Testis (tissue), 3 donors: ENCODE measurements around the gene GSTO2. TPM values are rescaled to one million over a fixed set of nuclear protein-coding genes. Genes with fewer than 3 reads are reported as not detected.

ENCODE experiments used
- DNase-seq: peaks from one replicate; pipeline ENCODE4 v3.0.0-alpha.2; 2019
- H3K27ac ChIP-seq, 2 donors: fragments of 200-600 bp; sonication (generic); one replicate each; pipeline ENCODE4 v1.5.1; 2019
- H3K27me3 ChIP-seq: fragments of 200-600 bp; sonication (generic); one replicate; pipeline ENCODE4 v1.5.1; 2019
- H3K36me3 ChIP-seq: fragments of 200-600 bp; sonication (generic); one replicate; pipeline ENCODE4 v1.5.1; 2017; ENCODE audit warnings: low read depth; ENCODE audit errors: missing control alignments
- H3K4me1 ChIP-seq: fragments of 200-600 bp; sonication (generic); one replicate; pipeline ENCODE4 v1.5.1; 2019
- H3K4me3 ChIP-seq, 2 donors: fragments of 200-600 bp; sonication (generic); one replicate each; pipeline ENCODE4 v1.5.1; 2017 to 2019
- H3K9me3 ChIP-seq: fragments of 200-600 bp; sonication (generic); one replicate; pipeline ENCODE4 v1.5.1; 2017
- CTCF ChIP-seq, 3 experiments: fragments of 450-650 bp in 2 of 3; fragments of 200-600 bp in 1 of 3; sonication (generic) in 1 of 3; IDR thresholded peaks; one replicate each; pipeline ENCODE4 v1.5.1; 2016 to 2019; ENCODE audit warnings: antibody characterized with exemption in 3 of 3, mild to moderate bottlenecking in 2 of 3, moderate library complexity in 1 of 3
- POLR2A ChIP-seq: fragments of 450-650 bp; IDR thresholded peaks from one replicate; pipeline ENCODE4 v1.6.1; 2017; ENCODE audit warnings: antibody characterized with exemption, mild to moderate bottlenecking, moderate library complexity
- WGBS, 2 donors: methylation state at CpG; one replicate each; pipeline ENCODE4 v1.1.5; 2018; 5-methylcytosine and 5-hydroxymethylcytosine counted together
- intact Hi-C: fragments of 100-400 bp; cut with DNase I; formaldehyde crosslinking; loops from one replicate; pipeline ENCODE4 v1.15.1; 2023; ENCODE audit warnings: low total_unique reads
- polyA plus RNA-seq: library from polyadenylated mRNA; stranded (reverse); fragments of 350-450 nt; fragmentation: Illumina TruSeq; extraction: RNeasy Lipid Tissue Mini Kit (QIAGEN cat#74804); gene quantifications from one replicate; pipeline ENCODE4 v1.2.3, GENCODE V29; 2014; ENCODE audit warnings: low read depth, low replicate concordance; ENCODE audit not compliant: insufficient read depth
- total RNA-seq, 2 donors: library from RNA; depleted of rRNA; stranded (reverse); fragments of >200 nt; gene quantifications; one replicate each; pipeline ENCODE4 v1.2.3, GENCODE V29; 2016

The GSTO2 gene
- total and polyA plus RNA-seq, 3 donors from 2014 or later = 28.9 to 53.7 (median 51.7) TPM

DNA sequence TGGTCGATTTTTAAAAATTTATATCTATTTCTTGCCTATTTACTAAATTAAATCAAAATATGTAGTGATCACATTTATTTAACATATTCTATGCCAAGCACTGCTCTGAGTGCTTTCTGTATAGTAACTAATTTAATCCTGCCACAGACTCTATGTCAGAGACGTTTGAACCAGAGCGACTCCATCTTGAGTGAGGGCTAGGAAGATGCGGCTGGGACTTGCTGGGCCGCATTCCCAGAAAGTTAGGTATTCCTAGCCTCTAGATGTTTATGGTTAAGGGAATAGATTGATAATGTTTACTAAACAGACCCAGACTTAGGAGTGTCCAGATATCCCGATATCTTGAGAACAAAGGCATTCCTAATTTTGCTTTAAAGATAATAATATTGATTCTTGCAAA is 17.5 kb upstream of the GSTO2 start:
- TF ChIP-seq CTCF (IDR thresholded peaks at IDR 0.05) = no peak
- no peak for TF ChIP-seq POLR2A
- H3K27me3 ChIP-seq = no peaks in the 10 kb centered on the region
- H3K4me1 ChIP-seq = peaks cover 13% of the 10 kb centered on the region
- no peaks in the 10 kb centered on the region for H3K36me3 ChIP-seq
- H3K4me3 ChIP-seq = no peak overlapping the region
- no peak for DNase-seq
- intact Hi-C loops = no loop called here
- no peak overlapping the region for H3K27ac ChIP-seq
- WGBS, 2 donors = 93 to 98% methylated on average over 6 of the region's 6 CpGs
- no peaks in the 10 kb centered on the region for H3K9me3 ChIP-seq

DNA sequence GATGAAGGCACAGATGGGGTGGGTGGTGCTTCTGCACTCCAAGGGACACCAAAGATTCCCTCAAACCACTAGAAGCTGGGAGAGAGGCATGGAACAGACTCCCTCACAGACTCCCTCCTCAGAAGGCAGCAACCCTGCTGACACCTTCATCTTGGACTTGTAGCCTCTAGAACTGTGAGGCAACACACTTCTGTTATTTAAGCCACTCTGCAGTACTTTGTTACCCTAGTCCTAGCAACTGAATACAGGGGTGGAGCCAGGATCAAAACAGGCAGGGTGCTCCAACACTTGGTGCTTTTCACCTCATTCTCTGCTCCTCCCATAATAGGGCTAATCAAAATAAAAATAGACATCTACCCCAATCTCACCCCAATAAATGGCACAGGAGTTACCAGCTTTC is 16.6 kb upstream of the GSTO2 start:
- intact Hi-C loops = no loop called here

DNA sequence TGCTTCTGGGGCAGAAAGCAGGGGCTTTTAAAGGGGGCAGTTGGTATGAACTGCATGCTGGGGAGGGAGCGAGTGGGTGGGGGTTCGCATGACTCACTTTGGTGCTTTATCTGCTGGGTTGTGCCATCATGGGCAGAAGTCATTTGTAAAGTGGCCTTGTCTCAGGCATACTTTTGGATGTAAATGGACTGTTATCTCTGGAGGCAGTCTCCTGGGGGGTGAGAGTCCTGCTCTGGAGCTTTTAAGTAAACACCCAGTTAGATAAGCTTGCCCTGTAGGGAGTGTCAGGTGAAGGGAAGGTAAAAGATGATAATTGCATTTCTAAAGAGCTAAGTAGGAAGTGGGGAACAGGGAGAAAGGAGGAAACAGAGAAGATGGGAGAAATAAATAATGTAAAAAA is 15.9 kb upstream of the GSTO2 start:
- H3K27me3 ChIP-seq = no peaks in the 10 kb centered on the region
- WGBS, 2 donors = 92 to 96% methylated on average over 2 of the region's 2 CpGs
- no peaks in the 10 kb centered on the region for H3K36me3 ChIP-seq
- H3K4me1 ChIP-seq = peaks cover 11% of the 10 kb centered on the region
- H3K4me3 ChIP-seq = no peak overlapping the region
- DNase-seq = no peak
- H3K9me3 ChIP-seq = no peaks in the 10 kb centered on the region
- TF ChIP-seq CTCF (IDR thresholded peaks at IDR 0.05) = no peak
- TF ChIP-seq POLR2A = no peak
- no peak overlapping the region for H3K27ac ChIP-seq
- intact Hi-C loops = no loop called here

More for the DNA sequence above, 16.6 kb upstream of the GSTO2 start:
- no peaks in the 10 kb centered on the region for H3K27me3 ChIP-seq
- H3K36me3 ChIP-seq = no peaks in the 10 kb centered on the region
- TF ChIP-seq CTCF (IDR thresholded peaks at IDR 0.05) (no peak), POLR2A (no peak)
- no peak overlapping the region for H3K27ac ChIP-seq
- no peak overlapping the region for H3K4me3 ChIP-seq
- peaks cover 15% of the 10 kb centered on the region for H3K4me1 ChIP-seq
- DNase-seq = no peak
- no peaks in the 10 kb centered on the region for H3K9me3 ChIP-seq

GRCh38 chr10:104253606-104254410 is 15.2 kb upstream of the GSTO2 start:
- no peak for TF ChIP-seq POLR2A
- TF ChIP-seq CTCF (IDR thresholded peaks at IDR 0.05) = no peak
- intact Hi-C loops = no loop called here
- 56 to 58% methylated on average over 10 of the region's 10 CpGs for WGBS, 2 donors
- peaks cover 10% of the 10 kb centered on the region for H3K4me1 ChIP-seq
- no peaks in the 10 kb centered on the region for H3K27me3 ChIP-seq
- peak overlapping the region; percentile 89 to 93 for H3K27ac ChIP-seq
- H3K36me3 ChIP-seq = no peaks in the 10 kb centered on the region
- H3K9me3 ChIP-seq = no peaks in the 10 kb centered on the region
- H3K4me3 ChIP-seq = peak overlapping the region; percentile 85 to 96
- no peak for DNase-seq
